Activated naive CD4-positive, alpha-beta T cell treated with Interleukin-2 at 50 U/mL for 16 hours (primary cell): ENCODE data around the gene EYA3.
A peak's percentile ranks its signal among the peaks of the same experiment; 100 is the strongest.

ENCODE experiments used
- DNase-seq: peaks from one replicate; pipeline ENCODE4 v3.0.0-alpha.2; 2020

The EYA3 gene

GRCh38 chr1:28070725-28071593 lies 17.5 kb downstream of the EYA3 start:
- DNase-seq: no peak

- no peak for DNase-seq
These were observed 20.8 kb downstream of the EYA3 start for GRCh38 chr1:28067523-28068090.

- DNase-seq: no peak
These were observed 21.8 kb downstream of the EYA3 start for GRCh38 chr1:28066393-28067154.

- no peak for DNase-seq
These were observed 24.3 kb downstream of the EYA3 start for GRCh38 chr1:28064064-28064463.

- DNase-seq: peak; percentile 37
These were observed 25.6 kb downstream of the EYA3 start for GRCh38 chr1:28062806-28063205.

GRCh38 chr1:28058971-28059878 lies 29.2 kb downstream of the EYA3 start:
- no peak for DNase-seq

- DNase-seq: no peak
These were observed 30.2 kb downstream of the EYA3 start for GRCh38 chr1:28058168-28058567.

- peak; percentile 72 for DNase-seq
These were observed 32.1 kb downstream of the EYA3 start for GRCh38 chr1:28056129-28056925.

GRCh38 chr1:28050776-28051175 lies 37.6 kb downstream of the EYA3 start:
- no peak for DNase-seq

- no peak for DNase-seq
These were observed 41.7 kb downstream of the EYA3 start for GRCh38 chr1:28046716-28047115.

GRCh38 chr1:28045777-28046176 lies 42.6 kb downstream of the EYA3 start:
- DNase-seq: no peak

GRCh38 chr1:28044399-28044798 lies 44.0 kb downstream of the EYA3 start:
- DNase-seq: no peak

- DNase-seq: no peak
These were observed 49.1 kb downstream of the EYA3 start for GRCh38 chr1:28039341-28039740.

GRCh38 chr1:28037946-28038345 lies 50.5 kb downstream of the EYA3 start:
- DNase-seq: no peak

GRCh38 chr1:28037206-28037605 lies 51.2 kb downstream of the EYA3 start:
- DNase-seq: no peak

- DNase-seq: no peak
These were observed 52.0 kb downstream of the EYA3 start for GRCh38 chr1:28036431-28036830.

- no peak for DNase-seq
These were observed 53.0 kb downstream of the EYA3 start for GRCh38 chr1:28035420-28035819.

GRCh38 chr1:28032281-28032680 lies 56.1 kb downstream of the EYA3 start:
- DNase-seq: no peak

- no peak for DNase-seq
These were observed 57.2 kb downstream of the EYA3 start for GRCh38 chr1:28031173-28031572.

GRCh38 chr1:28028873-28029654 lies 59.3 kb downstream of the EYA3 start:
- no peak for DNase-seq

- no peak for DNase-seq
These were observed 60.8 kb downstream of the EYA3 start for GRCh38 chr1:28027660-28028059.
